ENCODE results near the gene ARHGAP6.

ARHGAP6 gene

DNA sequence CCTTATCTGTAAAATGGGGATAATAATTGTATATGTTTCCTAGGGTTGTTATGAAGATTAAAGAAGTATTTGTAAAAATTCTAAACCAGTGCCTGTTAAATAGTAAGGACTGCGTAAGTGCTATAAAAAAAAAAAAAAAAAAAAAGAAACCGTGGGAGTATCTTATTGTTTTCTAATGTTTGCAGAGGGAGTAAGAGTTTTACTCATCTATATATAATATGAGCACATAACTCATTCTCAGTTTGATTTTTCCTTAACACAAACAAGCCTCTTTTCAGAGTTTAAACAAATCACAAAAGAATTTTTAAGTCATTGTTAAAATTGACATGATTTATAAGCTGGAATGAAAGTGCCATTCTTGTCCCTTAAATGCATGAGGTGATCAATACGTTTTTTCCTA lies 267.6 kb downstream of the ARHGAP6 start:
- TF ChIP-seq, protein P1, sequence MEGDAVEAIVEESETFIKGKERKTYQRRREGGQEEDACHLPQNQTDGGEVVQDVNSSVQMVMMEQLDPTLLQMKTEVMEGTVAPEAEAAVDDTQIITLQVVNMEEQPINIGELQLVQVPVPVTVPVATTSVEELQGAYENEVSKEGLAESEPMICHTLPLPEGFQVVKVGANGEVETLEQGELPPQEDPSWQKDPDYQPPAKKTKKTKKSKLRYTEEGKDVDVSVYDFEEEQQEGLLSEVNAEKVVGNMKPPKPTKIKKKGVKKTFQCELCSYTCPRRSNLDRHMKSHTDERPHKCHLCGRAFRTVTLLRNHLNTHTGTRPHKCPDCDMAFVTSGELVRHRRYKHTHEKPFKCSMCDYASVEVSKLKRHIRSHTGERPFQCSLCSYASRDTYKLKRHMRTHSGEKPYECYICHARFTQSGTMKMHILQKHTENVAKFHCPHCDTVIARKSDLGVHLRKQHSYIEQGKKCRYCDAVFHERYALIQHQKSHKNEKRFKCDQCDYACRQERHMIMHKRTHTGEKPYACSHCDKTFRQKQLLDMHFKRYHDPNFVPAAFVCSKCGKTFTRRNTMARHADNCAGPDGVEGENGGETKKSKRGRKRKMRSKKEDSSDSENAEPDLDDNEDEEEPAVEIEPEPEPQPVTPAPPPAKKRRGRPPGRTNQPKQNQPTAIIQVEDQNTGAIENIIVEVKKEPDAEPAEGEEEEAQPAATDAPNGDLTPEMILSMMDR (IDR thresholded peaks at IDR 0.05; ENCODE audit: low read depth, low read length, missing control alignments): no peak
- no peak for DNase-seq (ENCODE audit: low read depth)
- in situ Hi-C loops (cut with HindIII; ENCODE audit: low sequenced_read_pairs): no loop called here
- no peak overlapping the region for H3K4me3 ChIP-seq (ENCODE audit: low read depth, low read length)

DNA sequence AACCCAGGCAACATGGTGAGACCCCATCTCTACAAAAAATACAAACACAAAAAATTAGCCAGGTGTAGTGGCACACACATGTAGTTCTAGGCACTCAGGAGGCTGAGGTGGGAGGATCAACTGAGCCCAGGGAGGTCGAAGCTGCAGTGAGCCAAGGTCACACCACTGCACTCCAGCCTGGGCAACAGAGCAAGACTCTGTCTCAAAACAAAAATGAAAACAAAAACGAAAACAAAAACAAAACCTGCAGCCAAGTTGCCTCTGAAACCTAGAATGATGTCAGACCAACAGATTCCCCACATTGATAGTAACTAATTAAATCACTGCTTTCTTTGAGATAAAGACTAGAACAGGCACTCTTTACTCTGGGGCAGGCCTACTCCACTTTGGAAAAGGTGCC lies 268.0 kb downstream of the ARHGAP6 start:
- TF ChIP-seq, protein P1 (IDR thresholded peaks at IDR 0.05; ENCODE audit: low read depth, low read length, missing control alignments): no peak
- in situ Hi-C loops (cut with HindIII; ENCODE audit: low sequenced_read_pairs): no loop called here
- H3K4me3 ChIP-seq (ENCODE audit: low read depth, low read length): no peak overlapping the region
- DNase-seq (ENCODE audit: low read depth): no peak

DNA sequence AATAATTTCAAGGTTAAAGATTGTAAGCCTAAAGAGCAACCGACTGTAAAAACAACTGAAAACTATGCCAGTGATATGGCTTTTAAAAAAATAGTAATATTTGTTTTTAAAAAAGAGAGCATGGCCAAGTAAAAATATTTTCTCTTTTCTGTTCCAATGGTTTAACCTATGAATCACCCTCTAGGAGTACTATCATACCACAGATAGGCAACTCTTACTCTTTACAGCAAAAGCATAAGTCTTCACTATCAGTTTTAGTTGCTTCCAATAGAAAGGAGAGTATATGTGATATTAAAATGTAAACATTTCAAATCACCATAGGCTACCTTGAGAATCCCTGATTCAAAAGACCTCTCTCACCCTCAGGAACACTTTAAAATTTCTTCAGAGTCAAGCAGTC lies 269.9 kb downstream of the ARHGAP6 start:
- no peak for DNase-seq (ENCODE audit: low read depth)
- in situ Hi-C loops (cut with HindIII; ENCODE audit: low sequenced_read_pairs): no loop called here
- no peak overlapping the region for H3K4me3 ChIP-seq (ENCODE audit: low read depth, low read length)
- TF ChIP-seq, protein P1 (IDR thresholded peaks at IDR 0.05; ENCODE audit: low read depth, low read length, missing control alignments): no peak

DNA sequence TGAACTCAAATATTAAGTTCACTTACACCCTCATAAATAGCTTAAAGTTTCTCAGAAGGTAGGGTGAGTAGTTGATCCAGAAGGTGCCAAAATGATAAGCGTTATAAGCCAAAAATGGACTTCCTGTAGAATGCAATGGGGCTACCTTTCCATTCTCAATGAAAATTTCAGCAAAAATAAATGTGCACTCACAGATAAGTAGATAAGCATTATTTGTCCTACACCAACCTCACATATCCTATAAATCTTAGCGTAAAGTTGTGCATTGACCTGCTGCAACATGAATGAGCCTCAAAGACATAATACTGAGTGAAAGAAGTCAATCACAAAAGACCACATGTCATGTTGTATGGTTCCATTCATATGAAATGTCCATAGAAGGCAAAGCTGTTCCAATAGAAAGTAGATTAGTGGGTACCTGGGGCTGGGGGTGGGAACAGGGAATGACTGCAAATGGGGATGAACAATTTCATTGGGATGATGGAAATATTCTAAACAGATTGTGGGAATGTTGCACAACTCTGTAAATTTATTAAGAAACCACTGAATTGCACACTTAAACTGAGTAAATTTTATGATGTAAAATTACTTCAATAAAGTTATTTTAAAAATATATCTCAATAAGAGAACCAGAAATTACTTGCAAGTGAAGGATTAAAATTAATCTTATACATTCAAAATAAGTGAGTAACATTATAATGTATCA lies 271.6 kb downstream of the ARHGAP6 start:
- DNase-seq (ENCODE audit: low read depth): no peak
- H3K4me3 ChIP-seq (ENCODE audit: low read depth, low read length): no peak overlapping the region
- TF ChIP-seq, protein P1 (IDR thresholded peaks at IDR 0.05; ENCODE audit: low read depth, low read length, missing control alignments): no peak
- in situ Hi-C loops (cut with HindIII; ENCODE audit: low sequenced_read_pairs): no loop called here

DNA sequence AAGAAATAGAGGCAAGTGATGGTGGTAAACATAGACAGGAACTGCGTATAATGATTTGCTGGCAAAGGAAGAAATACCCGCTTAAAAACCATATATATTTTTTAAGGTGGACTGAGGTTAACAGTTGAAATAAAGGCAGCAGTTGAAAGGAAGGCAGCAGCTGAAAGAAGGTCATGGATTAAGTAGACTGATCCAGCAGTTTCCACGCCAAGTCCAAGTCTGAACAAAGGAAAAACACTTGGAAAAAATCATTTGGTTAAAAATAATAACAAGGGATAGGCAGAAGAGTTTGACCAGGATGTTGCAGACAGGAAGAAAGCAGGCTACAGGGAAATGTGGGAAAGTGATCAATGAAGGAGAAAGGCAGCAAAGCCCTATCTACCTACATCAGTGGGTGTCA lies 278.9 kb downstream of the ARHGAP6 start:
- TF ChIP-seq, protein P1 (IDR thresholded peaks at IDR 0.05; ENCODE audit: low read depth, low read length, missing control alignments): no peak
- no peak for DNase-seq (ENCODE audit: low read depth)
- no peak overlapping the region for H3K4me3 ChIP-seq (ENCODE audit: low read depth, low read length)
- in situ Hi-C loops (cut with HindIII; ENCODE audit: low sequenced_read_pairs): no loop called here

DNA sequence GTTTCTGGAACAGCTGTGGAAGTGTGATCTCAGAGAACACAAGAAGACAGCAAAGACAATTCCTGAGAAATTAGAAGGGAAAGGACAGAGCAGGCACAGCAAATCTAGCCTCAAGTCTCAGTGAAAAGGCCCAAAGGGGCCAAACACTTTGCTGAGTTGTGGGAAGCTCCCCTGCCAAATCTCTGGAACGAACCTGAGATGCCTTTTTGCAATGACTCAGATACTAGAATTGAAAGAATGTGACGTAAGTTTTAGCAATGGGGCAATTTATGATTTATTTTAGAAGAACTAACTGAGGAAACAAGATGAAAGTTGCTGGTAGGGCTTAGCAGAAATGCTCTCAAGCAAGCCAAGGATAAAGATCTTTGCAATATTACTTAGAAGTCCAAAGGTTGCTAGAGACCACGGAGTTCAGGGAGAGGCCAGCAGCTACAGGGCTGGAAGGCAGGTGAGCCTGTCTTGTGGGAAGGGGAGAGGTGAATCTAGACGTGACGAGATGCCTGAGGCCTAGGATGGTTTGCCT lies 279.7 kb downstream of the ARHGAP6 start:
- in situ Hi-C loops (cut with HindIII; ENCODE audit: low sequenced_read_pairs): no loop called here
- TF ChIP-seq, protein P1 (IDR thresholded peaks at IDR 0.05; ENCODE audit: low read depth, low read length, missing control alignments): no peak
- DNase-seq (ENCODE audit: low read depth): peak; percentile 51

More for the DNA sequence above, 279.7 kb downstream of the ARHGAP6 start:
- no peak overlapping the region for H3K4me3 ChIP-seq (ENCODE audit: low read depth, low read length)
